SW 1271 (cell line): ENCODE measurements around the gene TMOD1.

Experiments
- DNase-seq, 2 experiments: peaks; one replicate each; lab custom pipeline; 2025; lab: John Stamatoyannopoulos, UW

The TMOD1 gene

GRCh38 chr9:97548819-97549540 lies 47.5 kb downstream of the TMOD1 start:
- no peak for DNase-seq

DNA sequence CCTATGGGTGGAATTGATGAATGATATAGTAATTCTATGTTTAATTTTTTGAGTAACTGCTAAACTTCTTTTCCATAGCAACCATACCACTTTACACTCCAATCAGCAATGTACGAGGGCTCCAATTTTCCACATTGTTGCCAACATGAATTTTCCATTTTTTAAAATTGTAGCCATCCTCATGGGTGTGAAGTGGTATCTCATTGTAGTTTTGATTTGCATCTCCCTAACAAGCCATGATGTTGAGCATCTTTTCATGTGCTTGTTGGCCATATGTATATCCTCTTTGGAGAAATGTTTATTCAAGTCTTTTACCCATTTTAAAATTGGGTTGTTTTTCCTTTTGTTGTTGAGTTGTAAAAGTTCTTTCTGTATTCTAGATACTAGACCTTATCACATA lies 48.9 kb downstream of the TMOD1 start:
- DNase-seq, result no peak

- DNase-seq, result no peak
Observed at GRCh38 chr9:97551308-97551707, 49.8 kb downstream of the TMOD1 start.

DNA sequence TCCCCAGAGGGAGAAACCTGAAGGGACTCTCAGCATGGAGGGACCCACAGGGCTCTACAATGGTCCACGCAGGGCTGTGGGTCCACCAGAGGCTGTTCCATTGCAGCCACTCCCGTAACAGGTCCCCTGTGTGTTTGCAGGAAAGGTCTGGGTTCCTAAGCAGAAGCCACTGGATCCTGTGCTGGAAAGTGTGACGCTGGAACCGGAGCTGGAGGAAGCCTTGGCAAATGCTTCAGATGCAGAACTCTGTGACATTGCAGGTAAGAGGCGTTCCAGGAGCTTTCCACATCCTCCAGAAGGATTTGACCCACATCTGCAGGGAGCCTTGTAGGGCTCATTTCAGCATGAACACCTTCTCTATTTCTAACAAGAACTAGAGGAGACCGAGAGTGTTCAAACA lies 51.7 kb downstream of the TMOD1 start:
- no peak for DNase-seq

DNA sequence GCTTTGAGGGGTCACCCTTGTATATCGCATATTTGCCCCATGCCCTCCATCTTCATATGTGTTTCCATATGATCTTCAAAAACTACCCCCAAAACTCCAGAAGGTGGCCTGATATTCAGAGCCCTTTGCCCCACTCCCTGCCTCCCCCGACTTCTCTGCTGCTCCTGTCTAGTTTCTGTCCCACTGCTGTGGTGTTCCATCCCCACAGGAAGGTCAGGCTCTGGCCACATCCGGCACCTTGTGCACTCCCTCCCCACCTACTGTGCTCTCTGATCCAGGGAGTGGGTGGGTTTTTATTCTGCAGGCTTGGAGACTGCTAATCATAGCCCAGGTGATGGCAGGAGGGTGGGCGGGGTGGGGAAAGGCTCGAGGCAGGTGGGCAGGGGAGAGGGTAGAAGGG lies 52.4 kb downstream of the TMOD1 start:
- DNase-seq, result no peak

DNA sequence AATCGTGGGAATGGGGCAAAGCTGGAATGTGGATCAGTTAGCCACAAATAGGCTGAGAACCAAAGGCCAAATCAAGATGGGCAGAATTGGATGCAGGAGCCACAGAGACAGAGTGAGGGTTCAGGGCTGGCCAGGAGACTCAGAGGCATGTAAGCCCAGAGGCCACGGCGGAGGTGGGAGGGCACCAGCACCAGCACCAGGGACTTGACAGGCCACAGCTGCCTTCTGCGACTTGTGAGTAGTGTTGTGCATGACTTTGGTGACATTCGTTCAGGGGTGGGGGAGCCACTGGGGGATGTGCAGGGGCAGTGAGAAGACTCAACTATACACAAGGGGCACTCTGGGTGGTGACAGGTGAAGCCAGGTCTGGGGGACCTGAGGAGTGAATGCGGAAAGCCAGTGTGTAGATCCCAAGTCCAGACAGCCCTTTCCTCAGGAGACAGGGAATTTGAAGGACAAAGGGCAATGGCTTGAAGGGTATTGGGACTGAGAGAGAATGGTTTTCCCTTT lies 53.2 kb downstream of the TMOD1 start:
- DNase-seq, result no peak

GRCh38 chr9:97555164-97555563 lies 53.7 kb downstream of the TMOD1 start:
- no peak for DNase-seq

DNA sequence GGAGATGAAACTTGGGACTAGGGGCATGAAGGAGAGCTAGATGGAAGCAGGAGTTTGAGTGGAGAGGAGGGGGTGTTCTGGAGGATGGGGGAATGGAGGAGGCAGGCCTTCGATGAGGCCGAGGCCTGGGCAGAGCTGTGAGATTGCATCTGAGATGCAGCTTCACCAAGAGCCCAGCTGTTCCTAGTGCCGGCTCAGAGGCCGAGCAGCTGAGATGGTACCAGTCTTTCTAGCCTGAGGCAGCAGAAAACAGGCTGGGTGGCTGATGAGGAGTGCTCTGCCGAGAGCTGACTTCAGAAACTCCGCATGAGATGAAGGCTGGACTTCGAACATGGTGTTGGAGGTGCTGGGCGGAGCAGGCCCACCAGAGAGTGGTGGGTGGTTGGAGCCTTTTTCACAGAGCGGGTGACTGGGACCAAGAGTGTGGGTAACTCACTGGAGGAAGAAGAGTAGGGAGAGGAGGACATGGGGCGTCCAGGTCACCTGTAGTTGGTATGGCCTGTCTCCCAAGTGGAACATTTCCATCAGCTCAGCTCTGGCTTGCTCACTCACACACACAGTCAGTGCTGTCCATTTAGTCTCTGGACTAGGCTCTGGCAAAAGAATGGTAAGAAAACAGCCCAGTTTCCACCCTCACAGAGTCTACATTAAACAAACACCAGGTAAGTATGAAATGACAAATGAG lies 54.7 kb downstream of the TMOD1 start:
- no peak for DNase-seq

DNA sequence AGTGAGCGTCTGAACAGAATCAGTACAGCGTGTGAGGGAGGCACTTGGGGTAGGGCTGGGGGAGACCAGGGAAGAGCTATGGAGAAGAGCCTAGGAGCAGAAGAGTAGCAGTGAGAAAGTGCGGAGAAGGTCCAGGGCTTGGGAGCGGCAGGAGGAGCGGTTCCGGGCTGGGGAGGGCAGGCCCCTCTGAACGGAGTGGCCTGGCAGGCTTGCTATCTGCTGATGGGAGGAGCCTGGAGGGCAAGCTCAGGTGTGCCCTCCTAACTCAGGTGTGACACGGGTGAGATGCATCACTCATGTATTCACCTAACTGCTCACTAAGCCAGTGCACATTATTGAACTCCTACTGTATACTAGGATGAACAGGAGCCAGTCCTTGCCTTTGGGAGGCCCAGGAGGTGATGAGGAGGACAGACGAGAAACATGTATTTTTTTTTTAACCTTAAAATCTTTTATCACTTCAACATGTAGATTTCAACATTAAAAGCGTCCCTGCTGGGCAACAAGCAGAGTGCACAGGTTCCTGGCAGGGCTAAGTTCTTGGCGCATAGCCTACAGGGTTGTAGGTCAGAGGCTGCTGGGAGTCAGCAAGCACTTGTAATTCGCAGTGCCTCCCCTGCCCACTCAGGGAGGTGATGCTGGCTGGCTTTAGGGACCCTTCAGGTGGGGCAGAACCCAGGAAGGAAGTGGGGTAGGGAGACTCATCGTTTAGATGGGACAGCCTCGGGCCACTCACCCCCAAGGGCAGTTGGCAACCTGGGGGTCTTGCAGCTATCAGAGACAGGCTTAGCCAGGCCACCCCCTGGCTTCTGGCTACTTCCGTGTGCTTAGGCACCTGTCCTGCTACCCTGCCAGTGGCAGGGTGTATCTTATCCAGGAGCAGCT lies 55.5 kb downstream of the TMOD1 start:
- no peak for DNase-seq

DNA sequence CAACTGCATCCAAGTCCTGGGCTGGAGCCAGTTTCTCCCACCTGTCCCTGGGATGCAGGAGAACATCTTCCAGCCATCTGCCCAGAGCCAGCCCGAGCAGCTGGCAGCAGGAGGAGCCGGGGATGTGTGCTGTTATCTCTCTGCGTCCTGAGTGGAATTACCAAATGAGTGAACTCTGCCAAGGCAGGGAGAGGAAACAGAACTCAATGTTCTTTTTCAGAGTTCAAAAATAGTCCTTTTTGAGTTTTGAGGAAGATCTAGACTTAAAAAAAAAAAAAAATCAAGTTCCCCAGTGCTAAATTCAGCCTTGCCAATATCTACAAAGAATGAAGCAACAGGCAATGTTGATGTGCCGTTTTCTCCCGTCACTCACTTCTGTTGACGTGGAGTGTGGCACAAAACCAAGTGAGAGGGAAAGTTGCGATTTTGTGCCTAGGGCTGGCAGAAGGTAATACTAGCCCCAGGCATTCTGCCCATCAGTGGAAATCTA lies 56.2 kb downstream of the TMOD1 start:
- no peak for DNase-seq

DNA sequence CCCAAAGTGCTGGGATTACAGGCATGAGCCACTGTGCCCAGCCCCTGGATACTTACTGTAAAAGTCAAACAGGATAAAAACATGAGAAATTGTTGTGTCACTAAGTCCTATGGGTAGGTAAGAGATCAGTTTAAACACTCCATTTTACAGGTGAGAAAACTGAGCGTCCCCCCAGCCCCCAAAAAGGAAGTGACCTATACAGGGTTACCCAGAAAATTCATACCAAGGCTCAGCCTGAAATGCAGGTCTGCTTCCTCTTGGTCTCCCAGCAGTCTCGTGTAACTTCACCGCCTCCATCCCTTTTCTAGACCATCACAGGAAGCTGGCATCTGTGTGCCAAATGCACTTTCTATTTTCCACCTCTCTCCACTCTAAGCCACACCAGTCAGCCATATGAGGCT lies 57.2 kb downstream of the TMOD1 start:
- no peak for DNase-seq

GRCh38 chr9:97559111-97559514 lies 57.6 kb downstream of the TMOD1 start:
- no peak for DNase-seq

DNA sequence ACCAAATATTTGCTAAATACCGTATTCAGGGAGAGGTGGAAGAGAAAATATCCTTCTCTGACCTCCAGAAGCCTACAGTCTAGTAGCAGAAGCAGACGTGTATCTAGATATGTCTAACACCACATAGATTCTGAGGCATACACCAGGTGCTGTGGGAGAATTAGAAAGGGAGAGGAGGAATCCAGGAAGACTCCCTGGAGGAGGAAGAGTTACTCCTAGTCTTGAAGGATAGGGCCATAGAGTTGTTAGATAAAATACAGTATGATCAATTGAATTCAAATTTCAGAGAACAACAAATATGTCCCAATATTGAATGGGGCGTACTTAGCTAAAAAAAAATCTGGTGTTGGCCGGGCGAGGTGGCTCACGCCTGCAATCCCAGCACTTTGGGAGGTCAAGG lies 58.7 kb downstream of the TMOD1 start:
- no peak for DNase-seq

- DNase-seq, result no peak
Observed at GRCh38 chr9:97560851-97561250, 59.4 kb downstream of the TMOD1 start.

DNA sequence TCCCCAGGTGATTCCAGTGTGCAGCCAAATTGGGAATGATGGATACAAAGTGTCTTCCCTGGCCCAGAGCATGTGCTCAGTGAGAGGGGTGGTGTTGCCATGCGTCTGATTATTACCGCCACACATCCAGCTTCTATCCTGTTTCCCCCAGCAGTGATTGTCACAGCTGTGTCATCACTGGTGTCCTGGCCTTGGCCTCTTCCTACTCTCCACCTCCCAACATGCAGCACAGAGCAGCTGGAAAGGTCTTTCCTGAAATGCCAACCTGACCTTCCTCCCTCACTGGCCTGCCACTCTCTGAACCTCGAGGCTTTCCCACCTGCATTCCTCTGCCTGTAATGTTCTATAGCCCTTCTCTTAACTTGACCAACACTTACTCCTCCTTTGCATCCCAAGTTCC lies 60.0 kb downstream of the TMOD1 start:
- DNase-seq, result no peak

DNA sequence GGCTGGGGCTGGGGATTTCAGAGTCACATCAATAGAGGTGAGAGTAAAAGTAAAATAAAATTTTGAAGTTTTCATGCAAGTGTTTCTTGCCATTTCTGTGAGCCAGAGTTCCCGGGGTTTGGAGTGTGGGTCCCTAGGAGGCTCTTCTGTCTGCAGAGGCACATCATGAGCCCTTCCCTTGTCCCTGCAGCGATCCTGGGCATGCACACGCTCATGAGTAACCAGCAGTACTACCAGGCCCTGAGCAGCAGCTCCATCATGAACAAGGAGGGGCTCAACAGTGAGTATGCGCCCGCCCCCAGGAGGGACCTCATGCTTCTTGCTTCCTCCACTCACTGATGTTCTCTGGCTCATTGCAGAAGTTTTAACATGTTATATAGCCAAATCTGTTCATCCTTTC lies 61.1 kb downstream of the TMOD1 start:
- no peak for DNase-seq

GRCh38 chr9:97563458-97564135 lies 62.1 kb downstream of the TMOD1 start:
- no peak for DNase-seq

DNA sequence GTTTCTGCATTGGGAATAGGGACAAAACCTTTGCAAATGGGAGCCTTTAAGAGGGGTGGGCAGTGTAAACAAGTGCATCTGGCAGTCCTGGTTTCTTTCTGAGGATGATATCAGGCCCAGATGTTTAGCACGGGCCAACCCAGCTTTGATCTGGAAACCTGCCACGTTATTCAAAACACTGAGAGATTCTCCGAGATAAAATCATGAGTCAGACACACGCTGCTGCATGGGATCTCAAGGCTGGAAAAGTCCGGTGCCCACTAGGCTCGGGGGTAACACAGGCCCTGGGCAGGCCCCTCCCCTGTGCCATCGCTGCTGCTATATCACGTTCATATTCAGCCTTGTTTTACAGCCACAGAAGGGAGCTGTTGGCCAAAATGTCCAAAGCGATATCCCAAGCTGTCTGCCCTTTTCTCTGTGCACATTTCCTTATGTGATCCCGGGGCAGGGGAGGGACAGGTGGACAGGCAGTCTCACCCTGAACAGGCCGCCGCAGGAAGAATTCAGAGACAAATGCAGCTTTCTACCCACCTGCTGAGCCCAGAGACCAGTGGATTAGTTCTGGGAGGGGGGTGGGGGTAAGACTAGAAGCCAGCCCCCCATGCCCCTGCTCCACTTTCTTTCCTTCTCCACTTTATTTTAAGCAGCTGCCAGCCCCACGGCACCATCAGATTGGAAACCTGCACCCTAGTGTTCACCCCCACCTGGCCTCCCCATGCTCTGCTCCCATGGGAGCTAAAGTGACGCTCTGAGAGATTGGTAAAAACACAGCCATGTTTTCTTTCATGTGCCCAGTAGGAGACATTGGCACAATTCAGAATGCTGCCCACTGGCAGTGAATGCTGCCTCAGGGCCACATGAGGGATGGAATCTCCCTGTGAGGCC lies 63.1 kb downstream of the TMOD1 start:
- DNase-seq, result no peak

DNA sequence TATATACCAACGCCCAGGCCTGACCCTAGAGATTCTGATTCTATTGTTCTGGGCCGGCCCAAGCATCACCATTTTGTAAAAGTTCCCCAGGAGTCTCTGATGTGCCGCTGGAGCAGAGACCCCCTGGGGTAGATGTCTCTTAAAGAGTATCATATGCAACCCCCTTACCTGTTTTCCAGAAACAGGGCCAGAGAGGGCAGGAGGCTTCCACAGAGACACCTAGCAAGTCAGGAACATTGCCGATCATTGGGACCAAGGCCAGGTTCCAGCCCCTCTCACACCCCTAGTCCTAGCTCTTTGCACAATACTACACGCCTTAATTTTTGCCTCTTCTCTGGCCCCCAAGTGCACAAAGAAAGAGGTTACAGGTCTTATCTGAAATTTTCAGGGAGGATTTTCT lies 63.8 kb downstream of the TMOD1 start:
- DNase-seq, result no peak

DNA sequence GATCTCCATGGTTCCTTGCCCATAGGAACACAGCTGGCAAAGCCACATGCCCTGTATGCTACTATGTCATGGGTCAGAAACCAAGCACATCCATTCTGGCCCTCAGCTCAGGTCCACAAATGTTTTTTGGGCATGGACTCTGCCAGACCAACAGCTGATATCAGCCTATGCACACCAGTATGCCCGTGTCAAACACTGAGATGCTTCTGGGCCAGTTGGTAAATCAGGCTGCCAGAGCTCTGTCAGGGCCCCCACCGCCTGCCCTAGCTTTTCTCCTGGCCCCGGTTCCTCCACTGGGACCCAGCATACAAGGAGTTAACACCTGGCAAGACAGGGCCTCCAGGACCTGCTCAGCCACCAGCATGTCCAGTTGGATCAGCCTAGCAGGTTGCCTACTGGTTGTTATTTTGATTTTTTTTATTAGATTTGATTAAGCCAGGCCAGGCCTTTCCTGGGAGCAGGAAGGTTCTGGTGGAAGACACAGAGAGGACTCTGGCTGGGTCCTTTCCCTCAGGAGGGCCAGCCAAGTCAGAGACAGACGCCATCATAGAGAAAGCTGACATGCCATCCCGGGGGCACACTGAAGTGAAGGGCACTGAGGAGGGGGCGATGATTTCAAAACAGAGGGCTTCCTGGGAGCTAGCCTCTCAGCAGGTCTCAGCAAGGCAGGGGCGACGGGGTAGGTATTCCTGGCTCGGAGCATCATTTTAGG lies 65.9 kb downstream of the TMOD1 start:
- DNase-seq, result no peak
